Smooth muscle cell (in vitro differentiated cells): ENCODE data around the gene CHI3L1. TPM values are rescaled to one million over a fixed set of nuclear protein-coding genes. Genes with fewer than 3 reads are reported as not detected.
A peak's percentile ranks its signal among the peaks of the same experiment; 100 is the strongest.

ENCODE experiments used
- DNase-seq: peaks from one replicate; lab custom pipeline; 2025; ENCODE audit not compliant: unreplicated experiment; lab: John Stamatoyannopoulos, UW
- H2AFZ ChIP-seq: fragments of 200-600 bp; sonication (generic); 2 replicates; pipeline ENCODE4 v1.6.0; 2016; ENCODE audit warnings: antibody characterized with exemption, low read depth, mild to moderate bottlenecking
- H3F3A ChIP-seq: fragments of 200-600 bp; sonication (generic); 2 replicates; pipeline ENCODE4 v1.6.0; 2017; ENCODE audit warnings: antibody characterized with exemption, low read depth
- H3K27ac ChIP-seq: fragments of 200-600 bp; sonication (generic); 2 replicates; pipeline ENCODE4 v1.5.1; 2016; ENCODE audit warnings: low read depth, mild to moderate bottlenecking
- H3K27me3 ChIP-seq: fragments of 200-600 bp; sonication (generic); 2 replicates; pipeline ENCODE4 v1.6.1; 2016; ENCODE audit warnings: low read depth, mild to moderate bottlenecking
- H3K36me3 ChIP-seq: fragments of 200-600 bp; sonication (generic); 2 replicates; pipeline ENCODE4 v1.5.1; 2016; ENCODE audit warnings: low read depth
- H3K4me1 ChIP-seq: fragments of 200-600 bp; sonication (generic); 2 replicates; pipeline ENCODE4 v1.5.1; 2016; ENCODE audit warnings: low read depth
- H3K4me2 ChIP-seq: fragments of 200-600 bp; sonication (generic); 2 replicates; pipeline ENCODE4 v1.6.0; 2016; ENCODE audit warnings: mild to moderate bottlenecking
- H3K4me3 ChIP-seq: fragments of 200-600 bp; sonication (generic); 2 replicates; pipeline ENCODE4 v1.5.1; 2016; ENCODE audit warnings: mild to moderate bottlenecking
- H3K79me2 ChIP-seq: fragments of 200-600 bp; sonication (generic); 2 replicates; pipeline ENCODE4 v1.6.0; 2016; ENCODE audit warnings: low read depth, mild to moderate bottlenecking
- H3K9ac ChIP-seq: fragments of 200-600 bp; sonication (generic); 2 replicates; pipeline ENCODE4 v1.6.0; 2016; ENCODE audit warnings: low read depth
- H3K9me3 ChIP-seq: fragments of 200-600 bp; sonication (generic); replicated peaks from 2 replicates; pipeline ENCODE4 v1.5.1; 2016; ENCODE audit warnings: low read depth
- H4K20me1 ChIP-seq: fragments of 200-600 bp; sonication (generic); 2 replicates; pipeline ENCODE4 v1.6.0; 2016; ENCODE audit warnings: low read depth
- CTCF ChIP-seq: fragments of 200-600 bp; sonication (generic); IDR thresholded peaks from 2 replicates; pipeline ENCODE4 v1.5.1; 2017; ENCODE audit warnings: borderline replicate concordance, mild to moderate bottlenecking, antibody characterized with exemption; ENCODE audit not compliant: insufficient read depth, poor library complexity, severe bottlenecking
- WGBS: methylation state at CpG from one replicate; pipeline ENCODE4 v1.1.7; 2016; ENCODE audit warnings: low lambda C conversion rate; 5-methylcytosine and 5-hydroxymethylcytosine counted together
- polyA plus RNA-seq: library from polyadenylated mRNA; unstranded; fragments of >200 nt; fragmentation: Nextera tagmentation; extraction: Ambion mirVana; gene quantifications from 2 replicates; pipeline ENCODE4 v1.2.1, GENCODE V29; 2016
- total RNA-seq: library from RNA; depleted of rRNA; stranded (reverse); fragments of >200 nt; gene quantifications from 2 replicates; pipeline ENCODE4 v1.2.3, GENCODE V29; 2014

CHI3L1 gene
- total and polyA plus RNA-seq, 2 experiments from 2014 or later = 45.4 to 53.6 TPM

GRCh38 chr1:203202431-203203245 is 16.1 kb upstream of the CHI3L1 start:
- Histone ChIP-seq H3K27ac (peak overlapping the region; percentile 93), H3K27me3 (no peaks in the 10 kb centered on the region), H3K36me3 (no peaks in the 10 kb centered on the region), H4K20me1 (no peaks in the 10 kb centered on the region), H3K79me2 (no peaks in the 10 kb centered on the region), H3K4me1 (peaks cover 26% of the 10 kb centered on the region), H3K4me3 (no peak overlapping the region), H3F3A (peaks cover 40% of the 10 kb centered on the region), H3K9me3 (no peaks in the 10 kb centered on the region), H3K9ac (peak overlapping the region; percentile 51), H2AFZ (no peak overlapping the region), H3K4me2 (peak overlapping the region; percentile 65)
- TF ChIP-seq CTCF = no peak
- DNase-seq = peak; percentile 23
- 58% methylated on average over 15 of the region's 15 CpGs for WGBS

- peak overlapping the region; percentile 65 for H3K4me2 ChIP-seq
- no peaks in the 10 kb centered on the region for H3K27me3 ChIP-seq
- no peak overlapping the region for H3K4me3 ChIP-seq
- H4K20me1 ChIP-seq = no peaks in the 10 kb centered on the region
- no peaks in the 10 kb centered on the region for H3K79me2 ChIP-seq
- H3K9ac ChIP-seq = peak overlapping the region; percentile 60
- H3F3A ChIP-seq = peaks cover 44% of the 10 kb centered on the region
- no peaks in the 10 kb centered on the region for H3K9me3 ChIP-seq
- H3K36me3 ChIP-seq = no peaks in the 10 kb centered on the region
- no peak overlapping the region for H2AFZ ChIP-seq
- no peak for TF ChIP-seq CTCF
- WGBS = 56% methylated on average over 10 of the region's 10 CpGs
- DNase-seq = no peak
- peaks cover 29% of the 10 kb centered on the region for H3K4me1 ChIP-seq
- peak overlapping the region; percentile 93 for H3K27ac ChIP-seq
Measured at GRCh38 chr1:203201516-203202205, 15.2 kb upstream of the CHI3L1 start.

GRCh38 chr1:203200916-203201315 is 14.4 kb upstream of the CHI3L1 start:
- H3K9me3 ChIP-seq = no peaks in the 10 kb centered on the region
- no peaks in the 10 kb centered on the region for H3K79me2 ChIP-seq
- H3K36me3 ChIP-seq = no peaks in the 10 kb centered on the region
- H3K4me3 ChIP-seq = no peak overlapping the region
- WGBS = 48% methylated on average over 1 of the region's 1 CpG
- peak overlapping the region; percentile 60 for H3K9ac ChIP-seq
- peaks cover 26% of the 10 kb centered on the region for H3K4me1 ChIP-seq
- peak overlapping the region; percentile 65 for H3K4me2 ChIP-seq
- no peaks in the 10 kb centered on the region for H4K20me1 ChIP-seq
- no peak for TF ChIP-seq CTCF
- H3F3A ChIP-seq = peaks cover 44% of the 10 kb centered on the region
- no peak overlapping the region for H2AFZ ChIP-seq
- no peaks in the 10 kb centered on the region for H3K27me3 ChIP-seq
- DNase-seq = no peak
- H3K27ac ChIP-seq = peak overlapping the region; percentile 93
